ENCODE measurements around the gene CALN1. TPM values are rescaled to one million over a fixed set of nuclear protein-coding genes. Genes with fewer than 3 reads are reported as not detected.

Gene CALN1
- total RNA-seq, 1 donor = not detected

DNA sequence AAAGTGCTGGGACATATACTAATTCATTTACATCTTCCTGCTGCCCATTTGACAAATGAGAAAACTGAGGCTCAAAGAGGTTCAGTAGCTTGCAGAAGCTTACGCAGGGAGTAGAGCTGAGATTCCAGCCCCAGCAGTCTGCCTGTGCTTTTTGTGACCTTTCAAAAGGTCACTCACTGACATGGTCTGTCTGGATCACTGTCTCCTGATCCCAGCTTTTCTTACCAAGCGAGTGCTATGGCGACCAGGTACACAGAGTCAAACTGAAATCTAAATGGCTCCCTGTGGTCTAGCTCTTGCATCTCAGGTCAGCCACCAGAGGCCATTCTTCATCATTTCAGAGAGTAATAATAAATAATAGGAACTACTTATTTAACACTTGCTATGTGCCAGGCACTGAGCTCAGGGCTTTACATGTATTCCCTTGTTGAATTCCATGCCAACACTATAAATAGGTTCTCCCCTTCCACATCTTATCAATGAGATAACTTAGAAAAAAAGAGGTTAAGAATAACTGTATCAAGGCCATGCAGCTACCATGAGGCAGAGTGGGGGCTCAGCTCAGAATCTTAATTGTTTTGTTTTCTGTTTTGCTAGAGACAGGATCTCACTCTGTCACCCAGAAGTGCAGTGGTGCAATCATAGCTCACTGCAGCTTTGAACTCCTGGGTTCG lies 381.0 kb downstream of the CALN1 start:
- TF ChIP-seq CTCF (IDR thresholded peaks at IDR 0.05; ENCODE audit: insufficient read depth, low read length) = no peak
- no peak overlapping the region for H3K4me3 ChIP-seq (ENCODE audit: low read depth, low read length)
- no peak for DNase-seq (ENCODE audit: low read depth)

DNA sequence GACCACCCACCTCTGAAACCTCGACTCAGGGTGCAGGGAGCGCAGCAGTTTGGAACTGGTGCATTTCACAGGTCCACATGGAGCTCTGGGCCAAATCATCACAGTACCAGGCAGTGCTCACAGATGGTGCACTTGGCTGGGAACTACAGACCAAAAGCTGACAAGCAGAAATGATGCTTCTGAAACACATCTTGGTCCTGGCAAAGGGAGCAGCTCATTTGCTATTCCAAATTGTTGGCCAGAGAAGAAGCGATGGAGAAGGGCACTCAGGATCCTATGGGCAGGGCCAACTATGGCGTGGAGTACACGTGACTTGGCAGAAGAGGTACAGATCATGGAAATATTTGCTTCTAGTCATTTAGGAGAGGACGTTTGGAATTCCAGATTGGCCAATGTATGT lies 383.9 kb downstream of the CALN1 start:
- no peak for TF ChIP-seq CTCF (IDR thresholded peaks at IDR 0.05; ENCODE audit: insufficient read depth, low read length)
- no peak overlapping the region for H3K4me3 ChIP-seq (ENCODE audit: low read depth, low read length)
- DNase-seq (ENCODE audit: low read depth) = no peak

DNA sequence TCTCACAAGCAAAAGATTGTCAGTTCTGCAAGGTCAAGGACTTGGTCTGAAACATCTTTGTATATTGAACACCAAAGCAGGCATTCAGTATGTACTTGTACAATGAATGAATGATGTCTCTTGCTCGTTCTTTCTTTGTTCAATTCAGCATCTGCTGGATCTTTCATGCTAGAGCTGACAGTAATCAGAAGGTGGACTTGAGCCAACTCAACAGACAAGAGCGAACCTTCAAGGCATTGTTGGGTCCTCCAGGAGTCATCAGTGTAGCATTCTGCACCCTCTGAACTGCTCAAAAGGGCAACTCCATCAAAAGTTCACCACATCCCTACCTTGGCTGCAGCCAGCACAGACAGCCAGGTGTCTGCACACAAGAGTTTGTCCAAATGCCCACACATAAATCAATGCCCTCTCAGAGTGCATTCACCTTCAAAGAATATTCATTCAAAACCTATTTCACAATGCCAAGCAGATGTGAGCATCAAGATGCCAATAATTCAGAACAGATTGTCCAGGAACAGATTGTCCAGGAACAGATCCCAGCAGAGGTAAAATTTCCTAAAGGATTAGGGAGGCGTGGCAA lies 386.7 kb downstream of the CALN1 start:
- H3K4me3 ChIP-seq (ENCODE audit: low read depth, low read length) = no peak overlapping the region
- no peak for DNase-seq (ENCODE audit: low read depth)
- no peak for TF ChIP-seq CTCF (IDR thresholded peaks at IDR 0.05; ENCODE audit: insufficient read depth, low read length)

GRCh38 chr7:72023926-72024325 lies 388.2 kb downstream of the CALN1 start:
- DNase-seq (ENCODE audit: low read depth) = no peak
- no peak for TF ChIP-seq CTCF (IDR thresholded peaks at IDR 0.05; ENCODE audit: insufficient read depth, low read length)
- no peak overlapping the region for H3K4me3 ChIP-seq (ENCODE audit: low read depth, low read length)

GRCh38 chr7:72021716-72022115 lies 390.4 kb downstream of the CALN1 start:
- no peak for TF ChIP-seq CTCF (IDR thresholded peaks at IDR 0.05; ENCODE audit: insufficient read depth, low read length)
- no peak for DNase-seq (ENCODE audit: low read depth)
- H3K4me3 ChIP-seq (ENCODE audit: low read depth, low read length) = no peak overlapping the region

GRCh38 chr7:72020311-72020710 lies 391.8 kb downstream of the CALN1 start:
- no peak for DNase-seq (ENCODE audit: low read depth)
- H3K4me3 ChIP-seq (ENCODE audit: low read depth, low read length) = no peak overlapping the region
- TF ChIP-seq CTCF (IDR thresholded peaks at IDR 0.05; ENCODE audit: insufficient read depth, low read length) = no peak

GRCh38 chr7:72019436-72019835 lies 392.7 kb downstream of the CALN1 start:
- TF ChIP-seq CTCF (IDR thresholded peaks at IDR 0.05; ENCODE audit: insufficient read depth, low read length) = no peak
- no peak for DNase-seq (ENCODE audit: low read depth)
- H3K4me3 ChIP-seq (ENCODE audit: low read depth, low read length) = no peak overlapping the region

Data from fibroblast of the aortic adventitia (primary cell).